ENCODE measurements around the gene KDM6A.
"Not testable (repeated sequence)": the region's sequence is repeated elsewhere in the genome, so short reads cannot be mapped to it uniquely, and the experiment has no call there.

The KDM6A gene

DNA sequence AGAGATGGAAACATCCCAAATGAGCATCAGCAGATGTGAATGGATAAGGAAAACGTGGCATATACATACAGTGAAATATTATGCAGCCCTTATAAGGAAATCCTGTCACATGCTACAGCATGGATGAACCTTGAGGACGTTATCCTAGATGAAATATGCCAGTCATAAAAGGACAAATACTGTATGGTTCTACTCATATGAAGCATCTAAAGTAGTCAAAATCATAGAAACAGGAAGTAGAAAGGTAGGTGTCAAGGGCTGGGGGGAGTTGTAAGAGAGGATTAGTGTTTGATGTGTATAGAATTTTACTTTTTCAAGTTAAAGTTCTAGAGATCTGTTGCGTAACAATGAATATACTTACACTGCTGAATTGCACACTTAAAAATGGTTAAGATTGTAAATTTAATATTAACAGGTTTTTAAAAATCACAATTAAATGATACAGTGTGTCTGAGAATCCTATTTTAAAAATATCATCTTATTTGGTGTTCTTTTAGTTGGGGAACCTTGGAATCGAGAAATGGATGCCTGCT, 58.5 kb downstream of the KDM6A start:
- no peak for DNase-seq

GRCh38 chrX:44935172-44935571, 62.2 kb downstream of the KDM6A start:
- no peak for DNase-seq

GRCh38 chrX:44935640-44936039, 62.7 kb downstream of the KDM6A start:
- no peak for DNase-seq

GRCh38 chrX:44937606-44938005, 64.6 kb downstream of the KDM6A start:
- no peak for DNase-seq

- no peak for DNase-seq
These were observed 65.1 kb downstream of the KDM6A start for GRCh38 chrX:44938111-44938510.

DNA sequence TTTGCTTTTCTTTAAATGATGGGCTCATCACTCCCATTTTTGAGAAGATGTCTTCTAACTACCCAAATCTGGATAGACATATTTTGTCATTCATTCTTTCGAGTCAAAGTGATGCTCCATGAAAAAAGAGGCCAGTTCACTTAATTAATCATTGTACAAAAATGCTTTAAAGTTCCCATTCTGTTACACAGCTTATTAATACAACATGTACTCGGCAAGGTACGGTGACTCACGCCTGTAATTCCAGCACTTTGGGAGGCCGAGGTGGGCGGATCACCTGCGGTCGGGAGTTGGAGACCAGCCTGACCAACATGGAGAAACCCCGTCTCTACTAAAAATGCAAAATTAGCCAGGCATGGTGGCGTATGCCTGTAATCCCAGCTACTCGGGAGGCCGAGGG, 67.6 kb downstream of the KDM6A start:
- DNase-seq, result not testable (repeated sequence)

GRCh38 chrX:44943007-44943406, 70.0 kb downstream of the KDM6A start:
- DNase-seq, result no peak

GRCh38 chrX:44944894-44945293, 71.9 kb downstream of the KDM6A start:
- DNase-seq, result no peak

DNA sequence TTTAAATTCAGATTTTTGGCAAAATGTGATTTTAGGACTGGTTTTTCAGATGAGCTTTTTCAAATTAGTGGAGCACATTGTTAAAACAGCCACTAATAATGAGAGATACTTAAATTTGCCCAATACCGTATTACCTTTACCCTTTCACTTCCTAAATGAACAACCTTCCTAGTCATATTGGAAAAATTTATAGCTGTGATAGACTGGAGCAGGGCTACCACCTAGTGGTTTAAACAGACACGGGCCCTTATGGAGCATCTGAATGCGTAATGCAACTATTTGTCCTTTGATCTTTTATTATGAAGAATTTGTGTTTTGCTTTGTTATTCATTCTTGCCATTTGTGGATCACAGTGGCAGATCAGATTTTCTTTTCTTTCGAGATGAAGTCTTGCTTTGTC, 72.7 kb downstream of the KDM6A start:
- DNase-seq, result no peak

GRCh38 chrX:44946771-44947170, 73.8 kb downstream of the KDM6A start:
- no peak for DNase-seq

- DNase-seq, result no peak
These were observed 75.0 kb downstream of the KDM6A start for GRCh38 chrX:44947995-44948394.

DNA sequence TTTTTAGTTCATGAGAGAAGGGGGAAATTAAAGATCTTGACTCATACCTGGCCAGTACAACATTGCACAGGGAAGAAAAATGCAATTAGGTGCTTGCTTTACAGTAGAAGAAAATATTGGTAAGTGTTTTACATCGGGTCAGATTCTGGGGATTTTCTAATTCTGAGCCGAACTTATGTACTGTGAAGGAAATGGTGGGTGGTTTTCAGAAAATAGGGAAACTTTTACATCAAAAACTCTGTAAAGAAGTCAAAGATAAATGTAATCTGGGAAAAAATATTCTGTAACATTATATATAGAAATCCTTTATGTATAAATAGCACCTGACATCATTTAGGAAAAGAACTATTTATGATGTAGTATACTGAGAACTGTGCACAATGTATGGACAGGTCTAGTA, 75.4 kb downstream of the KDM6A start:
- no peak for DNase-seq

DNA sequence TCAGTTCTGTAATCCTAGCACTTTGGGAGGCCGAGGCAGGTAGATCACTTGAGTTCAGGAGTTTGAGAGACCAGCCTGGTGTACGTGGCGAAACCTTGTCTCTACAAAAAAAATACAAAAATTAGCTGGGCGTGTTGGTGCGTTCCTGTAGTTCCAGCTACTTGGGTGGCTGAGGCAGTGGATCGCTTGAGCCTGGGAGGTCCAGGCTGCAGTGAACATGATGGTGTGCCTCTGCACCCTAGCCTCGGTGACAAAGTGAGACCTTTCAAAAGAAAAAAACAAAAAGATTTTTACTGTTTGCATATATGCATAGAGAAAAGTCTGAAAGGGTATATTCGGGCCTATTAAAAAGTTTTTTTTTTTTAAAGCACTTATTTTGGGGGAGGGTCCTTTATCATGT, 76.1 kb downstream of the KDM6A start:
- no peak for DNase-seq

GRCh38 chrX:44950471-44951366, 77.7 kb downstream of the KDM6A start:
- not testable (repeated sequence) for DNase-seq

GRCh38 chrX:44951572-44952067, 78.6 kb downstream of the KDM6A start:
- DNase-seq, result no peak

GRCh38 chrX:44952329-44953027, 79.5 kb downstream of the KDM6A start:
- no peak for DNase-seq

- DNase-seq, result no peak
These were observed 80.9 kb downstream of the KDM6A start for GRCh38 chrX:44953734-44954502.

- no peak for DNase-seq
These were observed 81.6 kb downstream of the KDM6A start for GRCh38 chrX:44954562-44954961.

GRCh38 chrX:44957848-44958247, 84.9 kb downstream of the KDM6A start:
- DNase-seq, result no peak

DNA sequence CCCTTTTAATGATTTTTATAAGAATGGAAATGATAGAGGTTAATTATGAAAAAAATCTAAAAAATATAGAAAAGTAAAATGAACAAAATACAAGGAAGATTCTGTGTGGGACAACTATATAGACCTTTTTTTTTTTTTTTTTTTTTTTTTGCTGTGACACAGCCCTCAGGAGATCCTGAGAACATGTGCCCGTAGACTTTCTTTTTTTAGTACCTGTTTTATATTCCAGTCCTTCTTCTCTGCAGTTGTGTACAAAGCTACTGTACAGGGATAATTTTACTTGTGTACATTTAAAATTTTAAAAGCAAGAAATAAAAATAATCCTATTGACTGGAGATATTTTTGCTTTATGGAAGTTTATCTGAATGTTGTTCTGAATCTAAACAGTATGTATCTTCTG, 85.5 kb downstream of the KDM6A start:
- DNase-seq, result no peak

DNA sequence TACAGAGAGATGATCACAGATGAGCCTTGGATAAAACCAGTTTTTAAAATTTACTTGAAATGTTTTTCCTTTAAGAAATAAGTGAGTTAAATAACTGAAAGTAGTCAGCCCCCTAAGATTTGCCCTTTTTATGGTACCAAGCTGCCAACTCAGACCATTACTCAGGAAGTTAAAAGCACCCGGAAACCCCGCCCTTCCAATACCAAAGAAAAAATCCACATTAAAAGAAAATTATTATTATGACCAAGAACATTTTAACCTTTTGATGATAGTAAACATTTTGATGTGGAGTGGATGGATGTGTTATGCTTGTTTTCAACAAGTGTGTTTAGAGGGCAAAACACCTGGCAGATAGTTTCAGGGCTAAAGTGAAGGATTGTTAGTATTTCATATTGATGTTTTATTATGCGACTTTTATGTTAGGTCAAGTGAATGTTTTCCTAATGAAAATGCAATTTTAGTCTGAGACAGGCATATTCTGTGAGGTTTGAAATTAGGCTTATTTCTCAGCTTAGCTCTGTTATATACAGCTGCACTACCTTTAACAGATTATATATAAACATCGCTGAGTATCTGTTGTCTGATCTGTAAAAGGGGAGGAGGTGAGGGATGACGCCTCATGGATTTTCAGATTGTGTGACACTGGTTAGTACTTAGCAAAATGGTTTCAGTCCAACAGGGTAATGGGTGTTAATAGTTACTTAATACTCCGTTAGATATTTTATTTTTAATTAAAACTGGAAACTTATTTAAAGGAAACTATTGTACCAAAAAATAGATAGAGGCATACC, 89.0 kb downstream of the KDM6A start:
- no peak for DNase-seq

DNA sequence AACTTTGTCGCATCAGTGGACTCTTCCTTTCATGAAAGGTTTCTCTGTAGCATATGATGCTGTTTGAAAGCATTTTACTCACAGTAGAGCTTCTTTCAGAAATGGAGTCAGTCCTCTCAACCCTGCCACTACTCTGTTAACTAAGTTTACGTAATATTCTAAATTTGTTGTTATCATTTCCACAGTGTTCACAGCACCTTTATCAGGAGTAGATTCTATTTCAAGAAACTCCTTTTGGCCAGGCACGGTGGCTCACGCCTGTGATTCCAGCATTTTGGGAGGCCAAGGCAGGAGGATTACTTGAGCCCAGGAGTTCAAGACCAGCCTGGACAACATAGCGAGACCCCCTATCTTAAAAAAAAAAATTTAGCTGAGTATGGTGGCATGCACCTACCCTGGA, 90.0 kb downstream of the KDM6A start:
- DNase-seq, result no peak
